ELF-1 (cell line): ENCODE measurements around the gene GTF2IRD1.
"Not testable (repeated sequence)": the region's sequence is repeated elsewhere in the genome, so short reads cannot be mapped to it uniquely, and the experiment has no call there.

ENCODE experiments used
- DNase-seq: peaks from one replicate; pipeline ENCODE4 v3.0.0-alpha.2; 2016; ENCODE audit warnings: low read depth, low spot score

The GTF2IRD1 gene

DNA sequence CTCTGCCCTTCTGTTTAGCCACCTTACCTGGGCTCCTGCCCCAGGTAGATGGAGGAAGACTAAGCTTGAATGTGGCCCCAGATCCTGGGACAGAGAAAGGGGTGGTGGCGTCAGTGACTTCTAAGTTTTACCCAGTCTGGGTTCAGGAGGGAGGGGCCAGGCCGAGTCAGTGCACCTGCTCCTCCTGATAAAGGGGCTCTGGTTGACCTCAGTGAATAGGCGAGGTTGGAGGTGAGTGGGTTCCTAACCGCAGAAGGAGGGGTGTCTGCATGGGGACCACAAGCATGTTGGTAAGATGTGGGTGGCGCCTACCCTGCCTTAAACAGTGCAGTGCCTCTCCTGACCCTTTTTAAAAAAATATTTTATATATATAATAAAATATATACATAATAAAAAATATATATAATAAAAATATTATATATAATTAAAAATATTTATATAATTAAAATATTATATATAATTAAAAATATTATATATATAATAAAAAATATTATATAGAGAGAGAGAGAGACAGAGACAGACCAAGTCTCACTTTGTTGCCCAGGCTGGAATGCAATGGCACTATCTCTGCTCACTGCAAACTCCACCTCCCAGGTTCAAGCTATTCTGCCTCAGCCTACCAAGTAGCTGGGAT lies 106.5 kb downstream of the GTF2IRD1 start:
- DNase-seq, result no peak

- DNase-seq, result no peak
Observed at GRCh38 chr7:74561898-74562613, 108.3 kb downstream of the GTF2IRD1 start.

DNA sequence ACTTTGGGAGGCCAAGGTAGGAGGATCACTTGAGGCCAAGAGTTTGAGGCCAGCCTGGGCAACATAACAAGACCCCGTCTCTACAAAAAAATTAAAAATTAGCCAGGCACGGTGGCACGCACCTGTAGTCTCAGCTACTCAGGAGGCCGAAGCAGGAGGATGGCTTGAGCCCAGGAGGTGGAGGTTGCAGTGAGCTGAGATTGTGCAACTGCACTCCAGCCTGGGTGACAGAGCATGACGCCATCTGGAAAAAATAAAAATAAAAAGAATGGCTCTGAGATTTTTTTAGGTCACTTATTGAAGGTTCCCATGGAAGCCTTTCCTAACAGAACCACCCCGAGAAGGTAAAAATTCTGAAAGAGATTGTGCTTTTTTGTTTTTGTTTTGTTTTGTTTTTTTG lies 109.9 kb downstream of the GTF2IRD1 start:
- not testable (repeated sequence) for DNase-seq

DNA sequence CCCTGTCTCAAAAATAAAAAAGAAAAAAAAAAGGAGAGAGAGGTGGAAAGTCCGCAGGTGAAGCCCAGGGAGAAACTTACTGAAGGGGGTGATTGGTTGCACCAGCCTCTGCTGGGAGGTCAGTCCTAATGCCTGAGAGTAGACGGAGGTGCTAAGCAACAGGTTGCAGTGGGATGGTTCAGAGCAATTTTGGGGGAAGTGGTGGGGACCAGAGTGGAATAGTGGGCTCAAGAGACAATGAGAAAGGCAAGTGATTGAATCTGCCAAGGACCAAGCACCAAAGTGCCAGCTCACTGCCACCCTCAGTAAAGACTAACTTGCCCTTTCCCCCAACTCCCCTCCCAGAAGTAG lies 113.6 kb downstream of the GTF2IRD1 start:
- no peak for DNase-seq

GRCh38 chr7:74568658-74569057 lies 115.0 kb downstream of the GTF2IRD1 start:
- no peak for DNase-seq

- DNase-seq, result no peak
Observed at GRCh38 chr7:74569501-74570075, 115.9 kb downstream of the GTF2IRD1 start.

- no peak for DNase-seq
Observed at GRCh38 chr7:74570533-74571156, 116.9 kb downstream of the GTF2IRD1 start.

DNA sequence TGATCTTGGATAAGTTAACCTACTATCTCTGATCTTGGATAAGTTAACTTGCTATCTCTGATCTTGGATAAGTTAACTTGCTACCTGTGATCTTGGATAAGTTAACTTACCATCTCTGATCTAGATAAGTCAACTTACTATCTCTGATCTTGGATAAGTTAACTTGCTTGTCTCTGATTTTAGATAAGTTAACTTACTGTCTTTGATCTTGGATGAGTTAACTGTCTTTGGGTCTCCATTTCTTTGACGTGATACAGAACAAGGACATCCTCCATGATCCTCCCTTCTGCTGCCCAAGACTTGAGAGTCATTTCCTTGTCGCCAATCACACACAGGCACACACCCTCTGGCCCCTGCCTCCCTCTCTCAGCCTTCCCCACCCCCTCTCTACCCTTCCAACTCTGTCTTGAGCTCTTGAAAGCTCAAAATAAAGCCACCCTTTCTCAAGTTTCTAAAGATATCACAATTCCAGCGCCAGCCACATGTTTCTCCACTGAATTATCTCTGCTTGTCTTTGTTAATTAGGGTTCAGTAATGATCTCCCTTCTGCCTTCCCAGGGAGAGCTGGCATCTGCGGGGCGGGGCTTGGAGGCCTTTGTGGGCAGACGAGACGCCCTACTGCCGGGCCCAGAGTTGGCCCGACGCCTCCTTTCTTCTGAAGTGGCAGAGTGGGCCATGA lies 118.7 kb downstream of the GTF2IRD1 start:
- DNase-seq, result no peak

- no peak for DNase-seq
Observed at GRCh38 chr7:74573512-74573911, 119.8 kb downstream of the GTF2IRD1 start.

- DNase-seq, result no peak
Observed at GRCh38 chr7:74575083-74575784, 121.5 kb downstream of the GTF2IRD1 start.

DNA sequence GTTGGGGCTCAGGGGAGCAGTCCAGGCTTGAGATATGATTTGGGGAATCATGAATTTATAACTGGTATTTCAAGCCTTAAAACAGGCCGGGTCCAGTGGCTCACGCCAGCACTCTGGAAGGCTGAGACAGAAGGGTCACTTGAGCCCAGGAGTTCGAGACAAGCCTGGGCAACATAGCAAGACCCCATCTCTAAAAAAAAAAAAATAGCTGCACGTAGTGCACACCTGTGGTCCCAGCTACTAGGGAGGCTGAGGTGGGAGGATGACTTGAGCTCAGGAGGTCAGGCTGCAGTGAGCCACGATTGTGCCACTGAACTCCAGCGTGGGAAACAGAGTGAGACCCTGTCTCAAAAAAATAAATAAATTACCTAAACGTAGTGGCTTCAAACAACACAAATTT lies 122.1 kb downstream of the GTF2IRD1 start:
- DNase-seq, result no peak

GRCh38 chr7:74579800-74580685 lies 126.3 kb downstream of the GTF2IRD1 start:
- DNase-seq, result peak; percentile 28

- DNase-seq, result no peak
Observed at GRCh38 chr7:74581916-74582440, 128.3 kb downstream of the GTF2IRD1 start.

- DNase-seq, result no peak
Observed at GRCh38 chr7:74582447-74583039, 128.8 kb downstream of the GTF2IRD1 start.

- DNase-seq, result no peak
Observed at GRCh38 chr7:74583630-74584029, 129.9 kb downstream of the GTF2IRD1 start.

GRCh38 chr7:74584160-74584954 lies 130.7 kb downstream of the GTF2IRD1 start:
- peak; percentile 25 for DNase-seq

DNA sequence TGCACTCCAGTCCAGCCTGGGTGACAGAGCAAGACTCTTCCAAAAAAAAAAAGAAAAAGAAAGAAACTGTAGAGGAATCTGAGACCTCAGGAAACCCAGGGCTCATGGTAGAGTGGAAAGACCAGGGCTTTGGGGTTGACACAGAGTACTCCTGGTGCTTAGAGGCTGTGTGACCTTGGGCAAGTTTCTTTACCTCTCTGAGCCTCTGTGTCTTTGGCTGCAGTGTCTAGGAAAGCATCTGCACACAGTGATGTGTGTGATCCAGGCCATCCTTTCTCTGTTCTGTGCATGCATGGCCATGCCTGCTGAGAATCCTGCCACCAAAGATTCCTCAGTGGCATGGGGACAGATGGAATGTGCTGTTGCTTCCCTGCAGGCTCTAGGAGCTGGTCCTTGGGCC lies 132.1 kb downstream of the GTF2IRD1 start:
- no peak for DNase-seq

GRCh38 chr7:74586258-74587175 lies 132.8 kb downstream of the GTF2IRD1 start:
- DNase-seq, result peak; percentile 31
